ENCODE results near the gene UPK3BL1.
"Not testable (repeated sequence)": the region's sequence is repeated elsewhere in the genome, so short reads cannot be mapped to it uniquely, and the experiment has no call there.

GRCh38 chr7:102614346-102614697, 28.3 kb downstream of the UPK3BL1 start:
- not testable (repeated sequence) for TF ChIP-seq EP300, POLR2A (IDR thresholded peaks at IDR 0.05)
- TF ChIP-seq, protein P1, sequence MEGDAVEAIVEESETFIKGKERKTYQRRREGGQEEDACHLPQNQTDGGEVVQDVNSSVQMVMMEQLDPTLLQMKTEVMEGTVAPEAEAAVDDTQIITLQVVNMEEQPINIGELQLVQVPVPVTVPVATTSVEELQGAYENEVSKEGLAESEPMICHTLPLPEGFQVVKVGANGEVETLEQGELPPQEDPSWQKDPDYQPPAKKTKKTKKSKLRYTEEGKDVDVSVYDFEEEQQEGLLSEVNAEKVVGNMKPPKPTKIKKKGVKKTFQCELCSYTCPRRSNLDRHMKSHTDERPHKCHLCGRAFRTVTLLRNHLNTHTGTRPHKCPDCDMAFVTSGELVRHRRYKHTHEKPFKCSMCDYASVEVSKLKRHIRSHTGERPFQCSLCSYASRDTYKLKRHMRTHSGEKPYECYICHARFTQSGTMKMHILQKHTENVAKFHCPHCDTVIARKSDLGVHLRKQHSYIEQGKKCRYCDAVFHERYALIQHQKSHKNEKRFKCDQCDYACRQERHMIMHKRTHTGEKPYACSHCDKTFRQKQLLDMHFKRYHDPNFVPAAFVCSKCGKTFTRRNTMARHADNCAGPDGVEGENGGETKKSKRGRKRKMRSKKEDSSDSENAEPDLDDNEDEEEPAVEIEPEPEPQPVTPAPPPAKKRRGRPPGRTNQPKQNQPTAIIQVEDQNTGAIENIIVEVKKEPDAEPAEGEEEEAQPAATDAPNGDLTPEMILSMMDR (IDR thresholded peaks at IDR 0.05), result not testable (repeated sequence)
